Smooth muscle cell (in vitro differentiated cells): Measurements from ENCODE around the gene RIPOR2. TPM values are rescaled to one million over a fixed set of nuclear protein-coding genes. Genes with fewer than 3 reads are reported as not detected.

Experiments used
- DNase-seq: peaks from one replicate; lab custom pipeline; 2025; ENCODE audit not compliant: unreplicated experiment; lab: John Stamatoyannopoulos, UW
- H2AFZ ChIP-seq: fragments of 200-600 bp; sonication (generic); 2 replicates; pipeline ENCODE4 v1.6.0; 2016; ENCODE audit warnings: antibody characterized with exemption, low read depth, mild to moderate bottlenecking
- H3F3A ChIP-seq: fragments of 200-600 bp; sonication (generic); 2 replicates; pipeline ENCODE4 v1.6.0; 2017; ENCODE audit warnings: antibody characterized with exemption, low read depth
- H3K27ac ChIP-seq: fragments of 200-600 bp; sonication (generic); 2 replicates; pipeline ENCODE4 v1.5.1; 2016; ENCODE audit warnings: low read depth, mild to moderate bottlenecking
- H3K27me3 ChIP-seq: fragments of 200-600 bp; sonication (generic); 2 replicates; pipeline ENCODE4 v1.6.1; 2016; ENCODE audit warnings: low read depth, mild to moderate bottlenecking
- H3K36me3 ChIP-seq: fragments of 200-600 bp; sonication (generic); 2 replicates; pipeline ENCODE4 v1.5.1; 2016; ENCODE audit warnings: low read depth
- H3K4me1 ChIP-seq: fragments of 200-600 bp; sonication (generic); 2 replicates; pipeline ENCODE4 v1.5.1; 2016; ENCODE audit warnings: low read depth
- H3K4me2 ChIP-seq: fragments of 200-600 bp; sonication (generic); 2 replicates; pipeline ENCODE4 v1.6.0; 2016; ENCODE audit warnings: mild to moderate bottlenecking
- H3K4me3 ChIP-seq: fragments of 200-600 bp; sonication (generic); 2 replicates; pipeline ENCODE4 v1.5.1; 2016; ENCODE audit warnings: mild to moderate bottlenecking
- H3K79me2 ChIP-seq: fragments of 200-600 bp; sonication (generic); 2 replicates; pipeline ENCODE4 v1.6.0; 2016; ENCODE audit warnings: low read depth, mild to moderate bottlenecking
- H3K9ac ChIP-seq: fragments of 200-600 bp; sonication (generic); 2 replicates; pipeline ENCODE4 v1.6.0; 2016; ENCODE audit warnings: low read depth
- H3K9me3 ChIP-seq: fragments of 200-600 bp; sonication (generic); replicated peaks from 2 replicates; pipeline ENCODE4 v1.5.1; 2016; ENCODE audit warnings: low read depth
- H4K20me1 ChIP-seq: fragments of 200-600 bp; sonication (generic); 2 replicates; pipeline ENCODE4 v1.6.0; 2016; ENCODE audit warnings: low read depth
- CTCF ChIP-seq: fragments of 200-600 bp; sonication (generic); IDR thresholded peaks from 2 replicates; pipeline ENCODE4 v1.5.1; 2017; ENCODE audit warnings: borderline replicate concordance, mild to moderate bottlenecking, antibody characterized with exemption; ENCODE audit not compliant: insufficient read depth, poor library complexity, severe bottlenecking
- WGBS: methylation state at CpG from one replicate; pipeline ENCODE4 v1.1.7; 2016; ENCODE audit warnings: low lambda C conversion rate; 5-methylcytosine and 5-hydroxymethylcytosine counted together
- polyA plus RNA-seq: library from polyadenylated mRNA; unstranded; fragments of >200 nt; fragmentation: Nextera tagmentation; extraction: Ambion mirVana; gene quantifications from 2 replicates; pipeline ENCODE4 v1.2.1, GENCODE V29; 2016
- total RNA-seq: library from RNA; depleted of rRNA; stranded (reverse); fragments of >200 nt; gene quantifications from 2 replicates; pipeline ENCODE4 v1.2.3, GENCODE V29; 2014

RIPOR2 gene
- total and polyA plus RNA-seq, 2 experiments from 2014 or later, result 2.3 to 5.6 TPM

DNA sequence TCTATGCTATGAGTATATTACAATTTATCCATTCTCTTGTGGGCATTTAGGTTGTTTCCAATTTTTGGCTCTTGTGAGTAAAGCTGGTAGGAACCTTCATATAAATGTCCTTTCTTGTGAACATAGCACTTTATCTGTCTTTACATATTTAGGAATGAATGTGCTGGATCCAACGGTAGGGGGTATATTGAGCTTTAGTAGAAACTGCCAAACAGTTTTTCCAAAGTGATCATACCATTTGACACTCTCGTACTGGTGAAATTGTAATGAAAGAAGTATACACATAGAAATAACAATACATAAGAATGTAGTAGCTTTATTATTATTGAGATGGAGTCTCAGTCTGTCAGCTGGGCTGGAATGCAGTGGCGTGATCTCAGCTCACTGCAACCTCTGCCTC, 106.1 kb downstream of the RIPOR2 start:
- Histone ChIP-seq H3K36me3 (no peaks in the 10 kb centered on the region), H3K4me1 (no peaks in the 10 kb centered on the region), H3K79me2 (no peaks in the 10 kb centered on the region), H3K27me3 (no peaks in the 10 kb centered on the region), H3K27ac (no peak overlapping the region), H3K9me3 (no peaks in the 10 kb centered on the region), H2AFZ (no peak overlapping the region), H3K9ac (no peak overlapping the region), H3K4me2 (no peak overlapping the region), H3F3A (no peaks in the 10 kb centered on the region), H3K4me3 (no peak overlapping the region), H4K20me1 (no peaks in the 10 kb centered on the region)
- DNase-seq, result no peak
- no peak for TF ChIP-seq CTCF
- 93% methylated on average over 3 of the region's 3 CpGs for WGBS

GRCh38 chr6:24827970-24828369, 107.8 kb downstream of the RIPOR2 start:
- Histone ChIP-seq H3K9ac (no peak overlapping the region), H3K27me3 (no peaks in the 10 kb centered on the region), H3K27ac (no peak overlapping the region), H3K4me1 (no peaks in the 10 kb centered on the region), H3K79me2 (no peaks in the 10 kb centered on the region), H3F3A (no peaks in the 10 kb centered on the region), H3K4me3 (no peak overlapping the region), H3K36me3 (no peaks in the 10 kb centered on the region), H3K9me3 (no peaks in the 10 kb centered on the region), H2AFZ (no peak overlapping the region), H3K4me2 (no peak overlapping the region), H4K20me1 (no peaks in the 10 kb centered on the region)
- TF ChIP-seq CTCF, result no peak
- no peak for DNase-seq
- 78% methylated on average over 8 of the region's 8 CpGs for WGBS

DNA sequence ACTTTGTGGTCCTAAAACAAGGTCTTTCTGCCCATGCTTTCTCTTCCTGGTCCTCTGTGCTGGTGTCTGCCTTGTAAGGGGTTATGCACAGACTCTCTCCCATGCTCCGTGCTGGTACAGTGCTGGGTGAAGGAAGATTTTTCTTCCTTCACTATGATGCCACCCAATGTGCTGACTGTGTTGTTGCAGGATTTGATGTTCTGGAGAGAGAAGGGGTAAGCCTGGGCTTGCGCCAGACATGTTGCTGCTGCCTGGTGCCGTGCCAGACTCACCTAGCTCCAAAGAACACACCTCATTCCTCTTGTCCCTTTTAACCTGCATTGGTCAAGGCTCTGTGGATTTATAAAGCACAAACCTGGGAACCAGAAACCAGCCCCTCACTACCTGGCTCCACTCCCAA, 108.6 kb downstream of the RIPOR2 start:
- Histone ChIP-seq H3K4me1 (no peaks in the 10 kb centered on the region), H4K20me1 (no peaks in the 10 kb centered on the region), H3K27ac (no peak overlapping the region), H3K36me3 (no peaks in the 10 kb centered on the region), H3K79me2 (no peaks in the 10 kb centered on the region), H3K9me3 (no peaks in the 10 kb centered on the region), H2AFZ (peak overlapping the region; percentile 34), H3F3A (no peaks in the 10 kb centered on the region), H3K4me2 (no peak overlapping the region), H3K27me3 (no peaks in the 10 kb centered on the region), H3K4me3 (no peak overlapping the region), H3K9ac (no peak overlapping the region)
- DNase-seq, result no peak
- TF ChIP-seq CTCF, result no peak
- WGBS, result 94% methylated on average over 3 of the region's 3 CpGs

DNA sequence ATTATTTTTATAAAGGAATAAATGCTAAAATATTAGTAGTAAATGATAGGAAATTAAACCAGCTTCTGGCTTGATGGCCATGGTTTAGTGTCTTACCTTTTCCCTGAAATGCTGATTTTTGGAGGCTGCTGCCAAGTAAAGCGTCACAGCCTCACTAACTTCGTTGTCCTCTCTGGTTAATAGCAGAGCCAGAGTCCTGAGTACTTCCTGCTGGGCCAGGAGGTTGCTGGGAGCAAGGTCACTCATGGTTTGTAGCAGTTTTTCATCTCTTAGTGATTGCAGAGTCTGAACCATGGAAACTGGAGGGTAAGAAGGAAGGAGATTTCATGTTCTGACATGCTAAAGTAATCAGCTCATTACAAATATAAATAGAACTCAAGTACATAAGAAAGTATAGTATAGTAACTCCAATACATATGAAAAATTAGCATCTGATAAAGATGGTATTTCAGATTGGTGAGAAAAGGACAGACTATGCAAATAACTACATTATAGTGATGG, 110.6 kb downstream of the RIPOR2 start:
- Histone ChIP-seq H2AFZ (no peak overlapping the region), H3K79me2 (no peaks in the 10 kb centered on the region), H3F3A (no peaks in the 10 kb centered on the region), H3K4me3 (no peak overlapping the region), H3K27ac (no peak overlapping the region), H4K20me1 (no peaks in the 10 kb centered on the region), H3K36me3 (no peaks in the 10 kb centered on the region), H3K4me1 (no peaks in the 10 kb centered on the region), H3K4me2 (no peak overlapping the region), H3K9me3 (no peaks in the 10 kb centered on the region), H3K9ac (no peak overlapping the region), H3K27me3 (no peaks in the 10 kb centered on the region)
- 96% methylated on average over 2 of the region's 2 CpGs for WGBS
- no peak for TF ChIP-seq CTCF
- DNase-seq, result no peak
